Activated T-cell treated with anti-CD3 and anti-CD28 coated beads, Interleukin-2, amount 50 U/mL, for 72 hours (primary cell): ENCODE data around the gene COL28A1. TPM values are rescaled to one million over a fixed set of nuclear protein-coding genes. Genes with fewer than 3 reads are reported as not detected.

Experiments used
- ATAC-seq, 2 donors: fragments of 150-1000 bp; cut with Tn5 transposase; replicated peaks in 1 of 2; 2 replicates each; pipeline ENCODE4 v1.10.0; 2021; ENCODE audit warnings: moderate library complexity in 2 of 2, mild to moderate bottlenecking in 1 of 2
- DNase-seq, 2 donors: peaks; one replicate each; pipeline ENCODE4 v3.0.0; 2021 to 2022; ENCODE audit warnings: mixed read lengths in 1 of 2
- H3K27ac Mint-ChIP-seq: one replicate; pipeline ENCODE4 v1.8.0; 2022; ENCODE audit warnings: mild to moderate bottlenecking, moderate library complexity, mixed read lengths
- H3K27me3 Mint-ChIP-seq: one replicate; pipeline ENCODE4 v1.8.0; 2022; ENCODE audit warnings: low read depth, mixed read lengths
- H3K36me3 Mint-ChIP-seq, 2 donors: one replicate each; pipeline ENCODE4 v1.8.0; 2022; ENCODE audit warnings: mixed read lengths in 2 of 2, mild to moderate bottlenecking in 1 of 2; ENCODE audit not compliant: insufficient read depth in 2 of 2
- H3K4me1 Mint-ChIP-seq: one replicate; pipeline ENCODE4 v1.8.0; 2022; ENCODE audit warnings: low read depth, mixed read lengths
- H3K4me3 Mint-ChIP-seq, 2 donors: one replicate each; pipeline ENCODE4 v1.8.0; 2022; ENCODE audit warnings: mild to moderate bottlenecking in 2 of 2, mixed read lengths in 2 of 2, moderate library complexity in 2 of 2
- H3K9me3 Mint-ChIP-seq, 2 donors: one replicate each; pipeline ENCODE4 v1.8.0; 2022; ENCODE audit warnings: mixed read lengths in 2 of 2
- total RNA-seq, 2 donors: library from RNA; stranded (reverse); gene quantifications; one replicate each; pipeline ENCODE4 v1.2.3, GENCODE V29; 2022

COL28A1 gene
- total RNA-seq, 2 donors from 2014 or later, result 0.16 to 0.29 TPM

DNA sequence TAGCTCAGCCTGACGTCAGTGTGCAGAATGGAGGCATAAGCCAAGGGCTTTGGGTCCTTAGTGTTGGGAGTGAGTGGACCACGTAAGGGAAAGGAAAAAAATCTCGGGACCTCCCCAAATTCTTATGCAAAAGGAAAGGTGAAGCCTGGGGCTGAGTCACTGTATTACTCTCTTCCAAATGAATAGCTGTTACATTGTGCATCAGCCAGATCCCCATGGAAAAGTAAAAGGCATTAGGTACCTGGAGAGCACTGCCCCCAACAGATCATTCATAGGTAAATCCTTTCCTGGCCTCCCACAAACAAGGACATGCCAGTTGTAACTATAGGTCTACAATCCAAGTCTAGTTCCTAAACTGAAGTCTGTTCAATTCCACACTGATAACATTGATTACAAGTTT, 182.8 kb downstream of the COL28A1 start:
- Mint-ChIP-seq H3K27me3 (peaks cover 7% of the 10 kb centered on the region), H3K4me3 (no peak overlapping the region), H3K9me3 (peaks cover 0 to 1% of the 10 kb centered on the region in 2 donors), H3K27ac (no peak overlapping the region), H3K4me1 (no peaks in the 10 kb centered on the region), H3K36me3 (peaks cover 0 to 2% of the 10 kb centered on the region in 2 donors)
- ATAC-seq (no peak), DNase-seq (no peak)

DNA sequence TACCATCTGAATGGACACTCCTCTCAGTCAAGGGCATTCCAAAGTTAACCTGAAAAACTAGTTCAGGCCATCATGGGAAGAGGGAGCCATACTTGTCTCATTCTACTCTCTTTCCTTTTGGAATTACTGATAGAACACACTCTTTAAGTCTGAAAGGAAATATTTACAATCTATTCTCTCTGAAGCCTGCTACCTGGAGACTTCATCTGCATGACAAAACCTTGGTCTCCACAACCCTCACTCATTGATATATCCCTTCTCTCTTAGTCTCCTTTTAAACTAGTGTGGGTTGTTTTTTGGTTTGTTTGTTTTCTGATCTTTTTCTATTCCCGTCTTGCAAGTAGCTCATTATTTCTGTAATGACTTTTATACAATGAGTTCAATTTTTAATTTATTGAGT, 183.8 kb downstream of the COL28A1 start:
- no peak overlapping the region for H3K27ac Mint-ChIP-seq
- peaks cover 7% of the 10 kb centered on the region for H3K27me3 Mint-ChIP-seq
- DNase-seq (no peak), ATAC-seq (no peak)
- H3K4me3 Mint-ChIP-seq, result no peak overlapping the region
- H3K4me1 Mint-ChIP-seq, result no peaks in the 10 kb centered on the region
- peaks cover 0 to 2% of the 10 kb centered on the region in 2 donors for H3K36me3 Mint-ChIP-seq
- peaks cover 0 to 1% of the 10 kb centered on the region in 2 donors for H3K9me3 Mint-ChIP-seq

DNA sequence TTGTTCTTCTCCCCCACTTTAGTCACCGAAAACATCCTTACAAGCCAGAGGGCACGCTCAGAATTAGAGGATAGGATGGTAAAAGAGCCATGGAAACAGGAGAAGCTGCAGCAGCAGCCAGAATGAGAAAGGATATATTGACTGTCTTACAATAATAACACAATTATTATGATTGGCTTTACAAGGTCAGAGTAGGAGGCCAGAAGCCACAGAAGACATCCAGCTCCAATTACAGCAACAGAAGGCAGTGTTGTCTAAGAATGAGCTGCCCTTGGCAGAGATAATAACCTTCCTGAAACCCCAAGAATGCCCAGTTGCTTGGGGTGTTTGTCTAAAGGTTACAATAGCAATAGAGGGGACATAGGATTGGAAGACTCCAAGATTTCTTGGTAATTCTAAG, 184.5 kb downstream of the COL28A1 start:
- Mint-ChIP-seq H3K36me3 (peaks cover 0 to 2% of the 10 kb centered on the region in 2 donors), H3K4me1 (no peaks in the 10 kb centered on the region), H3K27ac (no peak overlapping the region), H3K27me3 (peaks cover 7% of the 10 kb centered on the region), H3K9me3 (peaks cover 0 to 1% of the 10 kb centered on the region in 2 donors), H3K4me3 (no peak overlapping the region)
- no peak for ATAC-seq
- no peak for DNase-seq

DNA sequence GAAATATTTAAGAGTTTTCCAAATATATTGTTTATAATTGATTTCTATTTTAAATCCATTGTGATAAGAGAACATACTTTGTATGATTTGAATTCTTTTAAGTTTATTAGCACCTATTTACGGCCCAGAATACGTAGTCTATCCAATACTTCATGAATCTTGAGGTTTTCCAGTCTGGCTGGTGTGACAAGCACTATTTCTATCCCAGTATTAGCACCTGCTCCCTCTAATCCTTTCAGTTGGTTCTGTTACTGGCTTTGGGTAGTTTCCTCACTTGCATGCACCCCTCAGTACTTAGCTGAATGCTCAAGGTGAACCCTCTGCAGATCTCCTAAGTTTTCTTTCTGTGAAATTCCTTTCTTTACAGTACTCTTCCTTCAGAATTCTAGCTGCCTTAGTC, 186.5 kb downstream of the COL28A1 start:
- no peak overlapping the region for H3K27ac Mint-ChIP-seq
- no peak for DNase-seq
- no peak for ATAC-seq
- no peak overlapping the region for H3K4me3 Mint-ChIP-seq
- H3K27me3 Mint-ChIP-seq, result peaks cover 7% of the 10 kb centered on the region
- H3K9me3 Mint-ChIP-seq, result peaks cover 0 to 1% of the 10 kb centered on the region in 2 donors
- peaks cover 0 to 2% of the 10 kb centered on the region in 2 donors for H3K36me3 Mint-ChIP-seq
- no peaks in the 10 kb centered on the region for H3K4me1 Mint-ChIP-seq

DNA sequence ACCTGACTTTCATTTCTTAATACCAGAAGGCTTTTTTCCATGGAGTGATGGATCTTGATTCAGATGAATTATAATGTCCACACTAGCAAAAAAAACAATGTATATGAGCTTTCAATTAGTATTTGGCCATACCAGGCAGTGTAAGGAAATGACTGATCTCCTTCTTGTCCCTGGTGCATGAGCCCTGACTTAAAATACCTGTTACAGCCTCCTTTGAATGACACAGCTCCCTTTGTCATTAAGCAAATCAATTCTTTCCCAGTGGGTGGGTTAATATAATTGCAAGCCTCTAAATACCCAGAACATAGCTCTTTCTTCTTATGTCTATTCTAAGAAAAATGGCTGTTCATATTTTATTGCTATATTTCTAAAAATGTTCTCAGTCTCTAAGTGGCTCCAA, 188.6 kb downstream of the COL28A1 start:
- no peak overlapping the region for H3K27ac Mint-ChIP-seq

DNA sequence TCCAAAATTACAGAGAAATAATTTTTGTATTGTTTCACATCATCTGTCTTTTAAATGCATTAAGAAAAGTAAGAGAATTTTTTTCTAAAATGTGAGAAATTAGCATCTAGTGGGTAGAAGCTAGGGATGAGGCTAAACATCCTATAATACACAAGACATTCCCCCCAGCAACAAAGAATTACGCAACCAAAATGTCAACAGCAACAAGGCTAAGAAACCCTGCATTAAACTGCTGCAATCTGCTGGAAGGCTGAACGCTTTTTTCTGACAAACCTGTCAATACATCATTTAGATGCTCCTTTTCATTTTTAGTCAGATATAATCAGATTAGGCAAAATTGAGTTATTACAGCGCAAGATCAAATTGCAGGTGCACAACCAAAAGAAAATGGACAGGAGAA, 191.1 kb downstream of the COL28A1 start:
- Mint-ChIP-seq H3K4me3 (no peak overlapping the region), H3K9me3 (no peaks in the 10 kb centered on the region), H3K36me3 (no peaks in the 10 kb centered on the region), H3K27me3 (no peaks in the 10 kb centered on the region), H3K4me1 (no peaks in the 10 kb centered on the region), H3K27ac (no peak overlapping the region)
- DNase-seq (no peak), ATAC-seq (no peak)

More for the DNA sequence above, 188.6 kb downstream of the COL28A1 start:
- DNase-seq (no peak), ATAC-seq (no peak)
- Mint-ChIP-seq H3K36me3 (peaks cover 0 to 2% of the 10 kb centered on the region in 2 donors), H3K9me3 (peaks cover 0 to 1% of the 10 kb centered on the region in 2 donors), H3K4me1 (no peaks in the 10 kb centered on the region), H3K27me3 (no peaks in the 10 kb centered on the region), H3K4me3 (no peak overlapping the region)

DNA sequence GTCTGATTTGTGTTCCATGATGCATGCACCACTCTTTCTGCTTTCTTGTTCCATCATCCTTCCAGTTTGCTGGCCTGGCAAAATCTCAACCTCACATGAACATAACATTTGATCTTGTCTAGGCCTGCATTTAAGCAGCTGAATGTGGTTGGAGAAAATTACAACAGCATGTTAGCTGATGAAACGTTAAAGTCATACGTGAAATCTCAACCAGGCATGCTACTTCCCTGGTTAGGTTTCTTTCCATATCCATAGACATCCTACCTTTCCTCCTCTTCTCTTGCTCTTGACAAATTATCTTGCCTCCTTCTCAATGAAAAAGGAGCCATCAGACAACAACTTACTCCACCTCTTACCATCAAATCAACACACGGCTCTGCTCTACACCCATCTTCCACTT, 199.8 kb downstream of the COL28A1 start:
- ATAC-seq (no peak), DNase-seq (no peak)
- Mint-ChIP-seq H3K9me3 (peaks cover 2 to 5% of the 10 kb centered on the region in 2 donors), H3K4me1 (peaks cover 15% of the 10 kb centered on the region), H3K4me3 (no peak overlapping the region), H3K27me3 (peaks cover 10% of the 10 kb centered on the region), H3K36me3 (no peaks in the 10 kb centered on the region), H3K27ac (no peak overlapping the region)

DNA sequence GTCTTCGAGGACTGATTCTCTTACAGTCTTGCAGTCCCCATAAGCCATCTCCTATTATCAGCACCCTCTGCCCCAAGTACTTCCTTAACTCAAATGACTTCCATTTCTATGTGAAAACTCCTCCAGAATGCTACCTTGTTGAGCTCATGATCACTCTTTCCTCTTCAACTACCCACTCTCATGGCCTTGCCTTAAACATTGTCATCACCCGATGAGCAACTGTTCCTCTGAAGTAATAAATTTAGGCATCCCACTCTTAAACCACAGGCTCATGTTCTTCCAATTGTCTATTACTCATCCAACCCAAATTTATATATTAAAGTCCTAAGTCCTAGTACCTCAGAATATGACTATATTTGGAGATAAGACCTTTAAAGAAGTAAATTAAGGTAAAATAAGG, 200.5 kb downstream of the COL28A1 start:
- H3K27ac Mint-ChIP-seq, result no peak overlapping the region
- ATAC-seq (peak; percentile 37 to 48), DNase-seq (no peak)
- peaks cover 10% of the 10 kb centered on the region for H3K27me3 Mint-ChIP-seq
- H3K4me3 Mint-ChIP-seq, result no peak overlapping the region
- no peaks in the 10 kb centered on the region for H3K36me3 Mint-ChIP-seq
- peaks cover 15% of the 10 kb centered on the region for H3K4me1 Mint-ChIP-seq
- peaks cover 2 to 5% of the 10 kb centered on the region in 2 donors for H3K9me3 Mint-ChIP-seq

DNA sequence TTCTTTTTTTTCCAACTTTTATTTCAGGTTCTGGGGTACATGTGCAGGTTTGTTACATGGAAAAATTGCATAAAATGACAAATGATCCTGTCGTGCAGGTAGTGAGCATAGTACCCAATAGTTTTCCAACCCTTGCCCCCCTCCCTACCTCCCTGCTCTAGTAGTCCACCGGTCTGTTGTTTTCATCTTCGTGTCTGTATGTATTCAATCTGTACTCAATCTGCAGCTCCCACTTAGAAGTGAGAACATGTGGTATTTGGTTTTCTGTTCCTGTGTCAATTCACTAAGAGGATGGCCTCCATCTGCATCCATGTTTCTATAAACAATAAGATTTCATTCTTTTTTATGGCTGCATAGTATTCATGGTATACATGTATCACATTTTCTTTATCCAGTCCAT, 202.1 kb downstream of the COL28A1 start:
- no peak overlapping the region for H3K27ac Mint-ChIP-seq
- H3K4me1 Mint-ChIP-seq, result peaks cover 15% of the 10 kb centered on the region
- no peak overlapping the region for H3K4me3 Mint-ChIP-seq
- H3K9me3 Mint-ChIP-seq, result peaks cover 2 to 5% of the 10 kb centered on the region in 2 donors
- ATAC-seq (peak; percentile 29 to 57), DNase-seq (no peak)
- no peaks in the 10 kb centered on the region for H3K36me3 Mint-ChIP-seq
- H3K27me3 Mint-ChIP-seq, result peaks cover 10% of the 10 kb centered on the region

DNA sequence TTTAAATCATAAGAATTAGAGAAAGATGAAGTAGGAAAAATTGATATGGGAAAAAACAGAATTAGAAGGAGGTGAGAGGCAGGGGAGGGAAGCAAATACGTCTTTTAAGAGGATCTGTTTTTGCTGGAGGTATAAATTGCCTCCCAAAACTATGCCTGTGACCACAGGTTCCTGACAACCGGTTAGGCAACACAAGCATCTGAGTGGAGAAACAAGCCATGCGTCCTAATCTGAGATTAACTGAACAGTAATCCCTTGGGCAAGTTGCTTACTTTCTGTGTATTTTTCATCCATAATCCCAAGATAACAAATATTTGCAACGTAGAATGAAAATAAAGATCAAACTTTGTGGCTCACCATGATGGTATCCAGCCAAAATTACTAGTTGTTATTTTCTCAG, 204.2 kb downstream of the COL28A1 start:
- Mint-ChIP-seq H3K4me3 (no peak overlapping the region), H3K9me3 (peaks cover 2 to 5% of the 10 kb centered on the region in 2 donors), H3K27me3 (peaks cover 10% of the 10 kb centered on the region), H3K4me1 (peaks cover 15% of the 10 kb centered on the region), H3K27ac (no peak overlapping the region), H3K36me3 (no peaks in the 10 kb centered on the region)
- no peak for DNase-seq
- ATAC-seq, result no peak

DNA sequence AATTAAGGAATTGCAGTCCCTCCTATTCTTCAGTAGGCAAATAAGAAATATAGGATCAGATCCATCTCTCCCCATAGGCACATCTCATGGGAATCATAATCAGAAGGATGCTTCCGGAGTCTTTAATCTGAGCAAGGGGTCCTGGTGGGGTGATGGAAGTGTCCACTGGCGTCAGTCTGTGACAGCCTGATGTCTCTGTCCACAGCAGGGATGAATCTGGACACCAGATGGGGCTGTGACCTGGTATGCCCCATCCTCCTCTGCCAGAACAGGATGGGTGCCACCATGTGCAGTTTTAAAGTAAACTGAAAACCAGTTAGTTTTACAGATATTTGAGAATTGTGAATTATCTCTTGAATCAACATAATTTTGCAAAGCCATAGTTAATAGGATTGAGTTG, 204.7 kb downstream of the COL28A1 start:
- ATAC-seq (no peak), DNase-seq (peak in 1 of 2 donors; percentile 1)
- Mint-ChIP-seq H3K36me3 (no peaks in the 10 kb centered on the region), H3K27ac (no peak overlapping the region), H3K4me1 (peaks cover 12% of the 10 kb centered on the region), H3K27me3 (peaks cover 10% of the 10 kb centered on the region), H3K9me3 (peaks cover under 1 to 3% of the 10 kb centered on the region in 2 donors), H3K4me3 (no peak overlapping the region)

DNA sequence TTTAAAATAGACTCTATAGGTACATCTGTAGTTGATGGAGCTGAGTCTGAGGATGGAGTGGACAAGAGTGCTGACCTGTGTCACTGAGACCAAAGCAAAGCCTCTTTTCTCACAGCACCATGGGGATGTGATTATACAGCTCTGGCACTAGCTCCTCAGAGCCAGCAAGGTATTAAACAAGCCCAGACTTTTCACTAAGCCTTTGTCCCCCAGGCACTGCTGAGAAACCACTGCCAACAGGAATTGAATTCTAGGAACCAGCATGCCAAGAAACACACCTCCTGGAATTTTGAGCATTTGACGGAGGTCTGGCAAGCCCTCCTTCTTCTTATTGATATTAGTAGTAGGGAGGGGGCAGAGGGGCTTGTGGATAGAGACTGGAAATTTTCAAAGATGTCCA, 206.3 kb downstream of the COL28A1 start:
- Mint-ChIP-seq H3K4me1 (peaks cover 5% of the 10 kb centered on the region), H3K4me3 (no peak overlapping the region), H3K9me3 (no peaks in the 10 kb centered on the region), H3K27ac (no peak overlapping the region), H3K27me3 (peaks cover 10% of the 10 kb centered on the region), H3K36me3 (no peaks in the 10 kb centered on the region)
- ATAC-seq (no peak), DNase-seq (no peak)

DNA sequence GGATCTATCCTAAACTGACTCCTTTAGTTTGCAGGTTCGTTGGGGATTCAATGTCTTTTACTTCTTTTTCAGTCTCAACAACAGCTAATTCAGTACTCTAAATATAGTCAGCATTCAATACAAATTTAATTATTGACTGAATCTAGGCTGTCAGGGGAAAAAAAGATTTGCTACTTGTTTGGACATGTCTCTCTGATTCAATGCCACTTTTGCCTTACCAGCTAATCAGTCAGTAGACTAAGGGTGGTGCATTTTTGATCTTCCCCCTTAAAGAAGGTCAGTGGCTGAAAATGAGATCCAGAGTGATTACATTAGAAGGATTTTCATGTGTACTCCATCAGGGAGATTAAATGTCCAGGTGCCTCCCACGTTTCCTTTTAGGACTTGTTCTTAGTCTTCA, 208.2 kb downstream of the COL28A1 start:
- Mint-ChIP-seq H3K27ac (no peak overlapping the region), H3K4me1 (no peaks in the 10 kb centered on the region), H3K36me3 (no peaks in the 10 kb centered on the region), H3K27me3 (peaks cover 10% of the 10 kb centered on the region), H3K4me3 (no peak overlapping the region), H3K9me3 (no peaks in the 10 kb centered on the region)
- no peak for DNase-seq
- no peak for ATAC-seq

DNA sequence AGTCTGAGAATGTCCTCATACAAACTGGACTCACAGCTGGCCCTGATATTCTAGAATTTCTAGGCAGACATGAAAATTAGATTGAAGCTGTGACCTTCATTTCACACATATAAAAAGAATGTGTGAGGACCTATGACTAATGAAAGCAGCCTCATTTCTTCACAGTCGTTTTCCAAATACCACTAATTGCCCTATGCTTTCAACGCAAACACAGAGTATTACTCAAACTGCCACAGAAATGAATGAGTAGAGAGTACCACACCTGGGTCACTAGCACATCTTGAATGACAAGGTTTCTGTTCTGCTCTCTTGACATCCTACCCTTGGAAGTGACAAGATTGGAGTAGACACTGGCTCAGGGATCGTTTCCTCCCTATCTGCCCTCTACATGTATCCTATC, 211.0 kb downstream of the COL28A1 start:
- H3K4me1 Mint-ChIP-seq, result no peaks in the 10 kb centered on the region
- no peaks in the 10 kb centered on the region for H3K9me3 Mint-ChIP-seq
- H3K36me3 Mint-ChIP-seq, result no peaks in the 10 kb centered on the region
- DNase-seq (no peak), ATAC-seq (peak in 1 of 2 donors; percentile 60)
- H3K27me3 Mint-ChIP-seq, result no peaks in the 10 kb centered on the region
- H3K4me3 Mint-ChIP-seq, result no peak overlapping the region
- peak overlapping the region; percentile 31 for H3K27ac Mint-ChIP-seq
